Colonic mucosa (tissue), 4 donors: Measurements from ENCODE around the gene ABHD1. TPM values are rescaled to one million over a fixed set of nuclear protein-coding genes. Genes with fewer than 3 reads are reported as not detected.

ENCODE experiments used
- DNase-seq: peaks from one replicate; pipeline ENCODE4 v3.0.0-alpha.2; 2020
- H3K27ac ChIP-seq: fragments of 200-600 bp; one replicate; pipeline ENCODE4 v1.8.0; 2021
- H3K27me3 ChIP-seq: fragments of 200-600 bp; one replicate; pipeline ENCODE4 v1.8.0; 2021
- H3K36me3 ChIP-seq: fragments of 200-600 bp; one replicate; pipeline ENCODE4 v1.8.0; 2021
- H3K4me1 ChIP-seq: fragments of 200-600 bp; one replicate; pipeline ENCODE4 v1.8.0; 2021; ENCODE audit warnings: mild to moderate bottlenecking
- H3K4me3 ChIP-seq: fragments of 200-600 bp; one replicate; pipeline ENCODE4 v1.8.0; 2021
- H3K9ac ChIP-seq, 2 donors: one replicate each; pipeline ENCODE4 v1.7.0; 2013; ENCODE audit warnings: control low read depth in 2 of 2, low read depth in 2 of 2, low read length in 2 of 2
- H3K9me3 ChIP-seq: fragments of 200-600 bp; one replicate; pipeline ENCODE4 v1.8.0; 2021
- intact Hi-C: fragments of 100-400 bp; cut with DNase I; formaldehyde crosslinking; loops from one replicate; pipeline ENCODE4 v1.14.1; 2022
- total RNA-seq, 2 donors: library from RNA; stranded (reverse); fragmentation: NEBNext Ultra II Directional in 1 of 2; extraction: Animal tissue kit (Norgen Biotek cat#: 25700) in 1 of 2; gene quantifications; one replicate each; pipeline ENCODE4 v1.2.1, GENCODE V29; 2021
- TF ChIP-seq, protein P1 (sequence below): fragments of 200-600 bp; IDR thresholded peaks from one replicate; pipeline ENCODE4 v1.8.0; 2022; ENCODE audit warnings: antibody characterized with exemption, mild to moderate bottlenecking
- donor health status: healthy.
- donor health status: DM: no; HTN: no; CAD: no.
- donor health status: DM: no; HTN: no; CAD: no.

The ABHD1 gene
- total RNA-seq, 2 donors from 2014 or later: not detected

DNA sequence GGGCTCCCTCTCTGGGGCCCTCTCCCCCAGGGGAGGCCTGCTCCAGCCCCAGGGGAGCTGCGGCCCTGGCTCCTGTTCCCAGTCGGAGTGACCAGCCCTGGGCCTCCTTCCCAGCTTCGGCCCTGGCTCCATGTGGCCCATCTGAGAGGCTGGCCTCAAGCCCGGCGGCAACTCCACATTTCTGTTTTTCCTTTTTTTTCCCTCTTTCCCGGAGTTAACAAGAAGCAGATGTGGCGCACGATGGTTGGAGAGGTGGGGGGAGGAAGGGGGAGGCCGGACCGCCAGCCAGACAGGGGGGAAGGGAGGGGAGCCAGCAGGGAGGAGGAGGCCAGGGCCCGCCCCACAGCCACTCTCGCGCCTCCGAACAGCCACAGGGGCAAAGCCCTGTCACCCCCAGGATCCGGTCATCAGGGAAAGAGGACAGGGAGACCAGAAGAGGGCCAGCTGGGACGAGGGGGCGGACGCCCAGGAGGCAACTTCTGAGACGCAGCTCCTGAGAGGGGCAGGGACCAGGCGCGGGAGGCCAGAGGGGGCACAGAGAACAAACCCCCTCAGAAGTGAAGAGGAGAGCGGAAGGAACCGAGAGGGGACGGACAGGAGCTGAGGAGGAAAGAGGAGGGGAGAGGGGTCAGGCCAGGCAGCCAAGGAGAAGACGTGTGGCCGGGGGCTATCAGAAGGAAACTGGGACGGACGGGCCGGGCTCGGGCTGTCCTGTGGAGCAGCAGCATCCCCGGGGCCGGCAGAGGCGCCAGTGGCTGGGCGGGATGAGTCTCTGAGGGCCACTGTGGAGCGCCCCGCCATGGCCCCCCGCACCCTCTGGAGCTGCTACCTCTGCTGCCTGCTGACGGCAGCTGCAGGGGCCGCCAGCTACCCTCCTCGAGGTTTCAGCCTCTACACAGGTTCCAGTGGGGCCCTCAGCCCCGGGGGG, 45.1 kb upstream of the ABHD1 start, which contains the start of gene EMILIN1:
Gene EMILIN1, plus strand, starts transcription at position 349 of the 928 bp plus-strand sequence. Its CDS starts 451 bp downstream, at position 800.
- Histone ChIP-seq H3K27me3 (no peaks in the 10 kb centered on the region), H3K27ac (peak within 1 kb of the TSS; percentile 95), H3K9me3 (no peaks in the 10 kb centered on the region), H3K9ac (peak within 1 kb of the TSS; percentile 28 to 55), H3K4me3 (peak within 1 kb of the TSS; percentile 44), H3K4me1 (peaks cover 14% of the 10 kb centered on the region), H3K36me3 (no peaks in the 10 kb centered on the region)
- intact Hi-C loops: no loop called here
- TF ChIP-seq, protein P1, sequence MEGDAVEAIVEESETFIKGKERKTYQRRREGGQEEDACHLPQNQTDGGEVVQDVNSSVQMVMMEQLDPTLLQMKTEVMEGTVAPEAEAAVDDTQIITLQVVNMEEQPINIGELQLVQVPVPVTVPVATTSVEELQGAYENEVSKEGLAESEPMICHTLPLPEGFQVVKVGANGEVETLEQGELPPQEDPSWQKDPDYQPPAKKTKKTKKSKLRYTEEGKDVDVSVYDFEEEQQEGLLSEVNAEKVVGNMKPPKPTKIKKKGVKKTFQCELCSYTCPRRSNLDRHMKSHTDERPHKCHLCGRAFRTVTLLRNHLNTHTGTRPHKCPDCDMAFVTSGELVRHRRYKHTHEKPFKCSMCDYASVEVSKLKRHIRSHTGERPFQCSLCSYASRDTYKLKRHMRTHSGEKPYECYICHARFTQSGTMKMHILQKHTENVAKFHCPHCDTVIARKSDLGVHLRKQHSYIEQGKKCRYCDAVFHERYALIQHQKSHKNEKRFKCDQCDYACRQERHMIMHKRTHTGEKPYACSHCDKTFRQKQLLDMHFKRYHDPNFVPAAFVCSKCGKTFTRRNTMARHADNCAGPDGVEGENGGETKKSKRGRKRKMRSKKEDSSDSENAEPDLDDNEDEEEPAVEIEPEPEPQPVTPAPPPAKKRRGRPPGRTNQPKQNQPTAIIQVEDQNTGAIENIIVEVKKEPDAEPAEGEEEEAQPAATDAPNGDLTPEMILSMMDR: no peak
- DNase-seq: peak; percentile 68

DNA sequence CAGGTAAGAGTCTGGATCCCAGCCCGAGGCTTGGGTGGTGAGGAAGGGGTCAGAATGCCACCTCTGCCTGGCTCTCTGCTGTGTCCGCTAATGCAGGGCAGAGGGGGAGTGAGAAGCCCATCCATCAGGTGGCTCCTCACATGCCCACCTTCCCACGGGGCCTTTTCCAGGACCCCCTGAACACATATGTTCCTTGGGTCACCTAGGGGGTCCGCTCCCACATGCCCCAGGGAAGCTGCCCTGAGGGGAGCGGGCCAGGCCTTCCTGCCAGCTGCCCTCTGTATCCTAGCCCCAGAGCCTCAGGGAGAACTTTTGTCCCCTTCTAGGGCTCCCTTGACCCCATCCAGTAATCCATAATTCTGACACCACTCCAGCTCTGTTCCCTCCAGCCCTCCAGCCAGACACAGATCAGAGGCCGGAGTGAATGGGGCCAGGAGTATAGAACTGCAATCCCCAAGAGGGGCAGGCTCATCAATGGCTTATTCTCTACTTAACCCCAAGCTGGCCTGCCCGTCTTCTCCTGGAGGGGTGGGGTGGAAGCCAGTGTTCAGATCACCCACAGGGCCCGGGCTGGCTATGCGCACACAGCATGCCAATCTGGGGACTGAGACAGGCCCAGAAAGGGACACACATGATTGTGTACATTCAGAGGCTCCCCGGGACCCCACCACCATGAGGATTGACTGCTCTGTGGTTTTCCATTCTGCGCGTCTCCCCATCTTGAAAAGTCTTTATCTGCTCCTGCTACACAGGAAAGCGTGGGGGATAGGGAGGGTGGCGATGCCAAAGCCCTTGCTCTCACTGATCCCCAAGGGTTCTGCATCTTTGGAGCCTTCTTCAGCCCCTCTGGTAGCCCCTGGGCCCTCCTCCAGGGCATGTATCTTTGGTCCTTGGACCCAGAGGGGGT, 44.1 kb upstream of the ABHD1 start:
- Histone ChIP-seq H3K4me1 (peaks cover 13% of the 10 kb centered on the region), H3K9ac (peak overlapping the region; percentile 28 to 55)
- no peak for DNase-seq

DNA sequence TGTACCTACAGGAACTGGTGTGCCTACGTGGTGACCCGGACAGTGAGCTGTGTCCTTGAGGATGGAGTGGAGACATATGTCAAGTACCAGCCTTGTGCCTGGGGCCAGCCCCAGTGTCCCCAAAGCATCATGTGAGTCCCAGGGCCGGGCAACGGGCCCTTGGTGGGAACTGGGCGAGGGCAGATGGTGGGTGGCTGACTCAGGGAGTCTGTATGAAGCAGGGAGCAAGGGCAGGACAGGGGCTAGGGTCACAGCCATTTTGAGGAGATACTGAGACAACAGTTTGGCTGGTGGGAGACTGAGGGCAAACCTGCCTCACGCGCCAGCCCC, 43.5 kb upstream of the ABHD1 start:
- Histone ChIP-seq H3K9ac (peak overlapping the region; percentile 28 to 55), H3K27ac (peak overlapping the region; percentile 95)

More for the DNA sequence above, 44.1 kb upstream of the ABHD1 start:
- Histone ChIP-seq H3K9me3 (no peaks in the 10 kb centered on the region), H3K27ac (peak overlapping the region; percentile 95), H3K27me3 (no peaks in the 10 kb centered on the region), H3K36me3 (no peaks in the 10 kb centered on the region), H3K4me3 (peak overlapping the region; percentile 44)
- intact Hi-C loops: loop anchor here (10.0 kb wide), 1 partner anchor 45 kb away; the partner anchor contains the start of gene TMEM214
- TF ChIP-seq, protein P1: no peak

DNA sequence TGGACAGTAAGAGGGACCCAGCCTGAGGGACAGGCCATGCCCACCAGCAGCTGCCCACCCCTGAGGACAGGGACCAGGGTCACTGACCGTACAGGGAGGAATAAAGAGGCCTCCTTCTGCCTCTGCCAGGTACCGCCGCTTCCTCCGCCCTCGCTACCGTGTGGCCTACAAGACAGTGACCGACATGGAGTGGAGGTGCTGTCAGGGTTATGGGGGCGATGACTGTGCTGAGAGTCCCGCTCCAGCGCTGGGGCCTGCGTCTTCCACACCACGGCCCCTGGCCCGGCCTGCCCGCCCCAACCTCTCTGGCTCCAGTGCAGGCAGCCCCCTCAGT, 43.0 kb upstream of the ABHD1 start:
- intact Hi-C loops: loop anchor here (10.0 kb wide), 1 partner anchor 46 kb away; the partner anchor contains the start of gene TMEM214
- H3K36me3 ChIP-seq: no peaks in the 10 kb centered on the region
- DNase-seq: no peak
- H3K27me3 ChIP-seq: no peaks in the 10 kb centered on the region
- H3K27ac ChIP-seq: peak overlapping the region; percentile 95
- peak overlapping the region; percentile 44 for H3K4me3 ChIP-seq
- peak overlapping the region; percentile 28 to 55 for H3K9ac ChIP-seq
- H3K9me3 ChIP-seq: no peaks in the 10 kb centered on the region
- H3K4me1 ChIP-seq: peaks cover 7% of the 10 kb centered on the region
- TF ChIP-seq, protein P1: no peak

More for the DNA sequence above, 43.5 kb upstream of the ABHD1 start:
- TF ChIP-seq, protein P1: no peak
- Histone ChIP-seq H3K9me3 (no peaks in the 10 kb centered on the region), H3K36me3 (no peaks in the 10 kb centered on the region), H3K4me1 (peaks cover 7% of the 10 kb centered on the region), H3K4me3 (peak overlapping the region; percentile 44), H3K27me3 (no peaks in the 10 kb centered on the region)
- no peak for DNase-seq
- intact Hi-C loops: loop anchor here (10.0 kb wide), 1 partner anchor 45 kb away; the partner anchor contains the start of gene TMEM214
